ENCODE results near the gene CES4A. TPM values are rescaled to one million over a fixed set of nuclear protein-coding genes. Genes with fewer than 3 reads are reported as not detected.

The CES4A gene
- total RNA-seq, 1 donor from 2014 or later: 1.1 TPM

GRCh38 chr16:67055712-67056487 is 67.5 kb downstream of the CES4A start:
- TF ChIP-seq, protein P1, sequence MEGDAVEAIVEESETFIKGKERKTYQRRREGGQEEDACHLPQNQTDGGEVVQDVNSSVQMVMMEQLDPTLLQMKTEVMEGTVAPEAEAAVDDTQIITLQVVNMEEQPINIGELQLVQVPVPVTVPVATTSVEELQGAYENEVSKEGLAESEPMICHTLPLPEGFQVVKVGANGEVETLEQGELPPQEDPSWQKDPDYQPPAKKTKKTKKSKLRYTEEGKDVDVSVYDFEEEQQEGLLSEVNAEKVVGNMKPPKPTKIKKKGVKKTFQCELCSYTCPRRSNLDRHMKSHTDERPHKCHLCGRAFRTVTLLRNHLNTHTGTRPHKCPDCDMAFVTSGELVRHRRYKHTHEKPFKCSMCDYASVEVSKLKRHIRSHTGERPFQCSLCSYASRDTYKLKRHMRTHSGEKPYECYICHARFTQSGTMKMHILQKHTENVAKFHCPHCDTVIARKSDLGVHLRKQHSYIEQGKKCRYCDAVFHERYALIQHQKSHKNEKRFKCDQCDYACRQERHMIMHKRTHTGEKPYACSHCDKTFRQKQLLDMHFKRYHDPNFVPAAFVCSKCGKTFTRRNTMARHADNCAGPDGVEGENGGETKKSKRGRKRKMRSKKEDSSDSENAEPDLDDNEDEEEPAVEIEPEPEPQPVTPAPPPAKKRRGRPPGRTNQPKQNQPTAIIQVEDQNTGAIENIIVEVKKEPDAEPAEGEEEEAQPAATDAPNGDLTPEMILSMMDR (IDR thresholded peaks at IDR 0.05; ENCODE audit: insufficient read depth, low read length, severe bottlenecking): no peak
- peak; percentile 76 for FAIRE-seq
- DNase-seq (ENCODE audit: low read depth): peak; percentile 98
- Histone ChIP-seq H3K36me3 (ENCODE audit: control insufficient read depth, insufficient read depth, low read length) (no peaks in the 10 kb centered on the region), H3K27me3 (ENCODE audit: control insufficient read depth, insufficient read depth, low read length) (no peaks in the 10 kb centered on the region), H3K4me3 (ENCODE audit: low read depth, low read length) (no peak overlapping the region)

Other genes starting within 250 kb of the CES4A start
- gene DYNC1LI2, start 237.0 kb upstream of the CES4A start, total RNA-seq: 127 and 138 TPM in 2 replicates
- 0.26 TPM in 2 replicates for gene TERB1, start 187.0 kb upstream of the CES4A start, total RNA-seq
- gene NAE1, start 157.6 kb upstream of the CES4A start, total RNA-seq: 62.4 and 63.2 TPM in 2 replicates
- not detected in 2 replicates for gene CA7, start 144.2 kb upstream of the CES4A start, total RNA-seq
- 6.3 and 9.0 TPM in 2 replicates for gene PDP2, start 108.1 kb upstream of the CES4A start, total RNA-seq
- gene CDH16, start 69.7 kb upstream of the CES4A start, total RNA-seq: 1.8 and 5.8 TPM in 2 replicates
- gene RRAD, start 63.1 kb upstream of the CES4A start, total RNA-seq: 75.0 and 130 TPM in 2 replicates
- gene CIAO2B, start 54.2 kb upstream of the CES4A start, total RNA-seq: 227 and 333 TPM in 2 replicates
- 78.2 and 434 TPM in 2 replicates for gene CES2, start 53.1 kb upstream of the CES4A start, total RNA-seq
- gene CES3, start 27.3 kb upstream of the CES4A start, total RNA-seq: 1.6 and 6.3 TPM in 2 replicates
- 101 and 121 TPM in 2 replicates for gene CBFB, start 40.6 kb downstream of the CES4A start, total RNA-seq
- gene PHAF1, start 121.4 kb downstream of the CES4A start, total RNA-seq: 7.6 and 16.3 TPM in 2 replicates
- 8.7 and 11.4 TPM in 2 replicates for gene B3GNT9, start 162.4 kb downstream of the CES4A start, total RNA-seq
- 31.9 and 35.8 TPM in 2 replicates for gene TRADD, start 171.3 kb downstream of the CES4A start, total RNA-seq
- gene FBXL8, start 171.4 kb downstream of the CES4A start, total RNA-seq: 4.1 and 4.5 TPM in 2 replicates
- 3.7 and 8.1 TPM in 2 replicates for gene HSF4, start 176.2 kb downstream of the CES4A start, total RNA-seq
- 28.2 and 37.8 TPM in 2 replicates for gene NOL3, start 181.9 kb downstream of the CES4A start, total RNA-seq
- gene MATCAP1, start 195.4 kb downstream of the CES4A start, total RNA-seq: 5.5 and 5.8 TPM in 2 replicates
- not detected in 2 replicates for gene EXOC3L1, start 201.5 kb downstream of the CES4A start, total RNA-seq
- 47.1 and 47.6 TPM in 2 replicates for gene E2F4, start 203.6 kb downstream of the CES4A start, total RNA-seq
- gene ELMO3, start 210.5 kb downstream of the CES4A start, total RNA-seq: 25.6 and 44.0 TPM in 2 replicates
- gene TMEM208, start 238.5 kb downstream of the CES4A start, total RNA-seq: 35.1 and 56.9 TPM in 2 replicates

Data from bronchial epithelial cell (primary cell).